HUES6 (cell line): ENCODE data around the gene IFITM5.

Experiments
- H3K27ac ChIP-seq: 2 replicates; pipeline ENCODE4 v1.7.0; 2013; ENCODE audit warnings: low read depth, mild to moderate bottlenecking, low read length, inconsistent platforms
- H3K27me3 ChIP-seq: 2 replicates; pipeline ENCODE4 v1.6.1; 2013; ENCODE audit warnings: low read length; ENCODE audit not compliant: control insufficient read depth, insufficient read depth
- H3K36me3 ChIP-seq: 2 replicates; pipeline ENCODE4 v1.6.1; 2013; ENCODE audit warnings: low read length; ENCODE audit not compliant: control insufficient read depth, insufficient read depth
- H3K4me1 ChIP-seq: 2 replicates; pipeline ENCODE4 v1.6.1; 2013; ENCODE audit warnings: low read length; ENCODE audit not compliant: control insufficient read depth, insufficient read depth
- H3K4me3 ChIP-seq: 2 replicates; pipeline ENCODE4 v1.5.1; 2013; ENCODE audit warnings: low read depth, low read length
- H3K9ac ChIP-seq: one replicate; pipeline ENCODE4 v1.6.1; 2013; ENCODE audit warnings: mild to moderate bottlenecking, low read length
- H3K9me3 ChIP-seq: 2 replicates; pipeline ENCODE4 v1.6.1; 2013; ENCODE audit warnings: low read depth, low read length; ENCODE audit not compliant: control insufficient read depth, insufficient read depth

The IFITM5 gene

DNA sequence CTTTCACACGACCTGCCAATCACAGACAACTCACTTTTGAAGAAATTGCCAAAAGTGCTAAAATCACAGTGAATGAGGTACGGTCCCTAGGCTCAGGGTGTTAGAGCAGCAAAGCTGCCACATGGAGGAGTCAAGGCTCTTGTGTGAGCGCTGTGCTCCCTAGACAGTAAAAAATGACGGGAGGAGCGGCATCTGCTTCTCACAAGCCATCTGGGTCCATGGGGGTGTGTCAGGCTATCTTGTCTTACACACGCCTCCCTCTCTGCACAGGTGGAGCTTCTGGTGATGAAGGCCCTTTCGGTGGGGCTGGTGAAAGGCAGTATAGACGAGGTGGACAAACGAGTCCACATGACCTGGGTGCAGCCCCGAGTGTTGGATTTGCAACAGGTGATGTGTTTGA is 47.8 kb downstream of the IFITM5 start:
- Histone ChIP-seq H3K27me3 (no peaks in the 10 kb centered on the region), H3K9me3 (no peaks in the 10 kb centered on the region), H3K4me3 (no peak overlapping the region), H3K36me3 (peaks cover 66% of the 10 kb centered on the region), H3K4me1 (peaks cover 3% of the 10 kb centered on the region; the same call in 1 of the 2 replicates), H3K9ac (no peak overlapping the region), H3K27ac (no peak overlapping the region)

DNA sequence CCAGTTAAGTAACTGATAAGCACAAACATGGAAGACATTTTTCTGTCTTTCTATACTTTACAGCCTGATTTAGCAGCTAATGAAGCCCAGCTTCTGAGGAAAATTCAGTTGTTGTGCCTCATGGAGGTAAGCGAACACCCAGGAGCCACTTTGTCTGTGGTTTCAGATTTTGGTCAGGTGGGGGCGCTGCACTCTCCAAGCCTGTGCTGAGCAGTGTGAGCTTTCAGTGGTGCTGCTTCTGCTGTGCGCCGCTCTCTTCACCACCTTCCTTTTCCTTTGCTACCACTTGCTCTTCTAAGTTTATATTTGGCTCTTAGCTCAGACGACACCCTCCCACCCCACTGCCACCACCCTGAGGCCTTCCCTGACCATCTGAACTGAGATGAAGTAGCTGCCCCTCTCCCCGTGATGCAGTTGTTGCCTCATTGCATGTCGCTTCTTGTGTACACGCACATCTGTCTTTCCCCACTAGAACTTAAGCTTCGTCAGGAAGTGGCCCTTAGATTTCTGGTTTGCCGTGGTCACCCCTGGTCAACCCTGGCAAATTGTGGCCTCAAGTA is 48.5 kb downstream of the IFITM5 start:
- Histone ChIP-seq H3K27ac (no peak overlapping the region), H3K9ac (no peak overlapping the region), H3K4me3 (no peak overlapping the region), H3K9me3 (no peaks in the 10 kb centered on the region), H3K36me3 (peaks cover 74% of the 10 kb centered on the region), H3K4me1 (peaks cover 3% of the 10 kb centered on the region; the same call in 1 of the 2 replicates), H3K27me3 (no peaks in the 10 kb centered on the region)

DNA sequence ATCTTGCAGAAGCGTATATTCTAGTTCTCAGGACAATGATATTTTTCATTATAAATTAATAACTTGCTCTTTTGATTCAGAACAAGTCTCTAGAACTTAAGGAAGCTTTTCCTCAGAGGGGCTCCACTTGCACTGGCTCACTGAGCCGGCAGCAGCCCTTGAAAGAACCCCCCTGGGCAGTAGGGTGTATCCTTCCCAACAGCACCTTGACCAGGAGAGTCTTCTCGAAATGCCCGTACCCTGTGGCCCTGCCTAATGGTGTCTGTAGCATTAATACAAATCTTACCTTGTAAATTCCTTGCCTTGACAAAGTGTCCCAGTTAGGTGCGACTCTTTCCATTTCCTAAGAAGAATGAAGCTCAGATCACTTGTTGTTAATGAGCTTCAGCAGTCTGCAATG is 49.1 kb downstream of the IFITM5 start:
- no peaks in the 10 kb centered on the region for H3K27me3 ChIP-seq
- no peak overlapping the region for H3K4me3 ChIP-seq
- H3K36me3 ChIP-seq = peaks cover 79% of the 10 kb centered on the region
- H3K4me1 ChIP-seq = peaks cover 3% of the 10 kb centered on the region; the same call in 1 of the 2 replicates
- H3K9me3 ChIP-seq = no peaks in the 10 kb centered on the region
- no peak overlapping the region for H3K9ac ChIP-seq
- no peak overlapping the region for H3K27ac ChIP-seq

DNA sequence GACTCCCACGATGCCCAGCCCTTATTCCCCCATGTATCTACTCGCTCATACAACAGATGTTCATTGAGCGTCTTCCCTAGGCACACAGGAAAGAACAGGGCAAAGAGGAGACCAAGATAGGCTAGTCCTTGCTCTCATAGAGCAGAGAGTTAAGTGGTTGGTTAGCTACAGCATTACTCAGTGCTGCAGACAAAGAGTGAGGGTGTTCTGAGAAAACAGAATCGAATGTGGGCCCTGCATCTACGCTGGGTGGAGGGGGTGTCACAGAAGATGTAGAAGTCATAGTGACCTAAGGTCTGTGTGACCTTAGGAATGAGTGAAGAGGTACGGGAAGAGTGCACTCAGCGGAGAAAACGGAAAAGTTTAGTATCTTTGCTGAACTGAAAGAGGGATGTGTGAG is 50.3 kb downstream of the IFITM5 start:
- Histone ChIP-seq H3K4me3 (no peak overlapping the region), H3K9ac (no peak overlapping the region), H3K9me3 (no peaks in the 10 kb centered on the region), H3K4me1 (peaks cover 3% of the 10 kb centered on the region; the same call in 1 of the 2 replicates), H3K27ac (no peak overlapping the region), H3K36me3 (peaks cover 91% of the 10 kb centered on the region), H3K27me3 (no peaks in the 10 kb centered on the region)
